Measurements from ENCODE around the gene DUSP18.

DUSP18 gene

GRCh38 chr22:30701872-30702271 is 34.2 kb upstream of the DUSP18 start:
- Histone ChIP-seq H3K27me3 (ENCODE audit: insufficient read depth, low read length, poor library complexity) (peaks cover 14% of the 10 kb centered on the region), H3K9ac (ENCODE audit: low read depth, low read length) (no peak overlapping the region), H3K36me3 (ENCODE audit: insufficient read depth, low read length) (no peaks in the 10 kb centered on the region), H2AFZ (ENCODE audit: low read depth, low read length) (no peak overlapping the region), H3K4me3 (ENCODE audit: low read depth in 1 of 2, low read length in 2 of 2) (no peak overlapping the region), H3K79me2 (ENCODE audit: insufficient read depth, low read length) (no peaks in the 10 kb centered on the region), H3K27ac (ENCODE audit: low read length) (no peak overlapping the region), H4K20me1 (ENCODE audit: insufficient read depth, low read length) (no peaks in the 10 kb centered on the region), H3K4me1 (ENCODE audit: insufficient read depth, low read length) (no peaks in the 10 kb centered on the region), H3K4me2 (ENCODE audit: insufficient read depth, low read length) (no peak overlapping the region), H3K9me3 (ENCODE audit: insufficient read depth, low read length, severe bottlenecking) (no peaks in the 10 kb centered on the region)
- DNase-seq, result no peak
- ATAC-seq (ENCODE audit: insufficient read depth, low read depth), result no peak
- no peak for TF ChIP-seq CTCF (IDR thresholded peaks at IDR 0.05; ENCODE audit: borderline replicate concordance, extremely low read depth, low read length, poor library complexity, severe bottlenecking)
- no peak for TF ChIP-seq EZH2 (IDR thresholded peaks at IDR 0.05; ENCODE audit: borderline replicate concordance, low read depth, low read length, severe bottlenecking)

GRCh38 chr22:30697975-30698374 is 30.3 kb upstream of the DUSP18 start:
- H3K27me3 ChIP-seq (ENCODE audit: insufficient read depth, low read length, poor library complexity), result peaks cover 18% of the 10 kb centered on the region
- H3K4me1 ChIP-seq (ENCODE audit: insufficient read depth, low read length), result no peaks in the 10 kb centered on the region
- H3K4me2 ChIP-seq (ENCODE audit: insufficient read depth, low read length), result no peak overlapping the region
- no peak overlapping the region for H3K4me3 ChIP-seq (ENCODE audit: low read depth in 1 of 2, low read length in 2 of 2)
- DNase-seq (no peak), ATAC-seq (ENCODE audit: insufficient read depth, low read depth) (no peak)
- no peaks in the 10 kb centered on the region for H3K79me2 ChIP-seq (ENCODE audit: insufficient read depth, low read length)
- H3K9ac ChIP-seq (ENCODE audit: low read depth, low read length), result no peak overlapping the region
- H3K9me3 ChIP-seq (ENCODE audit: insufficient read depth, low read length, severe bottlenecking), result no peaks in the 10 kb centered on the region
- TF ChIP-seq EZH2 (IDR thresholded peaks at IDR 0.05; ENCODE audit: borderline replicate concordance, low read depth, low read length, severe bottlenecking), result no peak
- TF ChIP-seq CTCF (IDR thresholded peaks at IDR 0.05; ENCODE audit: borderline replicate concordance, extremely low read depth, low read length, poor library complexity, severe bottlenecking), result no peak
- H3K36me3 ChIP-seq (ENCODE audit: insufficient read depth, low read length), result no peaks in the 10 kb centered on the region
- H3K27ac ChIP-seq (ENCODE audit: low read length), result no peak overlapping the region
- H4K20me1 ChIP-seq (ENCODE audit: insufficient read depth, low read length), result no peaks in the 10 kb centered on the region
- no peak overlapping the region for H2AFZ ChIP-seq (ENCODE audit: low read depth, low read length)

- peaks cover 17% of the 10 kb centered on the region for H3K27me3 ChIP-seq (ENCODE audit: insufficient read depth, low read length, poor library complexity)
- no peaks in the 10 kb centered on the region for H3K9me3 ChIP-seq (ENCODE audit: insufficient read depth, low read length, severe bottlenecking)
- DNase-seq, result no peak
- no peak overlapping the region for H3K4me2 ChIP-seq (ENCODE audit: insufficient read depth, low read length)
- no peak for ATAC-seq (ENCODE audit: insufficient read depth, low read depth)
- no peaks in the 10 kb centered on the region for H3K79me2 ChIP-seq (ENCODE audit: insufficient read depth, low read length)
- no peak overlapping the region for H3K4me3 ChIP-seq (ENCODE audit: low read depth in 1 of 2, low read length in 2 of 2)
- no peaks in the 10 kb centered on the region for H3K4me1 ChIP-seq (ENCODE audit: insufficient read depth, low read length)
- TF ChIP-seq CTCF (IDR thresholded peaks at IDR 0.05; ENCODE audit: borderline replicate concordance, extremely low read depth, low read length, poor library complexity, severe bottlenecking), result no peak
- TF ChIP-seq EZH2 (IDR thresholded peaks at IDR 0.05; ENCODE audit: borderline replicate concordance, low read depth, low read length, severe bottlenecking), result no peak
- no peaks in the 10 kb centered on the region for H4K20me1 ChIP-seq (ENCODE audit: insufficient read depth, low read length)
- H3K27ac ChIP-seq (ENCODE audit: low read length), result no peak overlapping the region
- no peaks in the 10 kb centered on the region for H3K36me3 ChIP-seq (ENCODE audit: insufficient read depth, low read length)
- H3K9ac ChIP-seq (ENCODE audit: low read depth, low read length), result no peak overlapping the region
- no peak overlapping the region for H2AFZ ChIP-seq (ENCODE audit: low read depth, low read length)
Observed at GRCh38 chr22:30695871-30696655, 28.4 kb upstream of the DUSP18 start.
